Aorta (tissue), 5 donors: ENCODE results near the gene CUBN. TPM values are rescaled to one million over a fixed set of nuclear protein-coding genes. Genes with fewer than 3 reads are reported as not detected.
A peak's percentile ranks its signal among the peaks of the same experiment; 100 is the strongest.

Experiments
- ATAC-seq: fragments of 200-7000 bp; cut with Tn5 transposase; one replicate; pipeline ENCODE4 v1.9.1; 2022; ENCODE audit warnings: moderate library complexity; ENCODE audit not compliant: low FRiP score
- DNase-seq, 2 donors: peaks; one replicate each; pipeline ENCODE4 v3.0.0-alpha.2; 2020
- H3K27ac ChIP-seq, 2 donors: one replicate each; pipeline ENCODE4 v1.5.1; 2013; ENCODE audit warnings: low read length in 2 of 2, mild to moderate bottlenecking in 2 of 2, moderate library complexity in 2 of 2, control low read depth in 1 of 2, inconsistent platforms in 1 of 2, low read depth in 1 of 2
- H3K27me3 ChIP-seq, 2 donors: one replicate each; pipeline ENCODE4 v1.6.1; 2013; ENCODE audit warnings: control low read depth in 1 of 2, low read length in 1 of 2, mild to moderate bottlenecking in 1 of 2, moderate library complexity in 1 of 2; ENCODE audit not compliant: insufficient read depth in 2 of 2, control insufficient read depth in 1 of 2
- H3K36me3 ChIP-seq, 2 donors: one replicate each; pipeline ENCODE4 v1.6.1; 2013; ENCODE audit warnings: control low read depth in 1 of 2, low read length in 1 of 2, mild to moderate bottlenecking in 1 of 2; ENCODE audit not compliant: insufficient read depth in 2 of 2, control insufficient read depth in 1 of 2
- H3K4me1 ChIP-seq, 2 donors: one replicate each; pipeline ENCODE4 v1.6.1; 2013; ENCODE audit warnings: low read length in 2 of 2, control low read depth in 1 of 2, mild to moderate bottlenecking in 1 of 2, moderate library complexity in 1 of 2; ENCODE audit not compliant: insufficient read depth in 2 of 2, control insufficient read depth in 1 of 2
- H3K4me3 ChIP-seq, 2 donors: one replicate each; pipeline ENCODE4 v1.5.1; 2013; ENCODE audit warnings: low read length in 2 of 2, control low read depth in 1 of 2, mild to moderate bottlenecking in 1 of 2
- H3K9me3 ChIP-seq: one replicate; pipeline ENCODE4 v1.6.1; 2013; ENCODE audit warnings: mild to moderate bottlenecking, low read length; ENCODE audit not compliant: control insufficient read depth
- WGBS, 2 donors: extraction: QIAGEN DNeasy Blood & Tissue Kit; methylation state at CpG; one replicate each; pipeline ENCODE4 v1.1.7; 2013; 5-methylcytosine and 5-hydroxymethylcytosine counted together
- intact Hi-C, 2 donors: fragments of 100-400 bp; cut with DNase I; formaldehyde crosslinking; loops; one replicate each; pipeline versions ENCODE4 v1.14.2 to v1.15.0; 2022
- polyA plus RNA-seq, 2 donors: library from polyadenylated mRNA; stranded (reverse); fragments of 200-250 nt; gene quantifications; one replicate each; pipeline ENCODE4 v1.2.3, GENCODE V29; 2013
- total RNA-seq, 2 donors: library from RNA; stranded (reverse); fragmentation: NEBNext Ultra II Directional; extraction: Animal tissue kit (Norgen Biotek cat#: 25700); gene quantifications; one replicate each; pipeline ENCODE4 v1.2.1, GENCODE V29; 2021
- donor health status: healthy with polysubstance abuse.
- donor health status: Bipolar disorder and iron deficiency.
- donor health status: DM: no; HTN: no; CAD: no.
- donor health status: DM: no; HTN: no; CAD: no.
- donor health status: DM: yes; HTN: yes; CAD: no.

CUBN gene
- total and polyA plus RNA-seq, 4 donors = 0.13 to 5.2 (median 2.6) TPM

DNA sequence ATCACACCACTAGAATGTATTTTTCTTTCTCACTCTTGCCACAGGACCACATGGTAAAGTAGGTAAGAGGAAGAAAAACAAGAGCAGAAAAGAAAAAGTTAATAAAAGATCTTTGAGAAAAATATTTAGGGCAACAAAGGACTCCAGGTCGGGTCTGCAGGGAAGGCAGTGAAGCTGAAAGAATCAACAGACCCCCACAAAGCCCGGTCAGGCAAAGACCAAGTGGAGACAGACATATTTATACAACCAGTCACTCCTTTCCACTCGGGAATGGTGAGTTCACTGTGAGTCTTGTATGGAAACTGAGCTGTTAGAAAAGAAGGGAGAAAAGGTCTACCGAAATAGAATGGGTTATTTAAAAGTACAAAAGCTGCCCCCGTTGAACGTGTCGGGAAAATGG lies 340.4 kb downstream of the CUBN start:
- Histone ChIP-seq H3K36me3 (no peaks in the 10 kb centered on the region), H3K9me3 (no peaks in the 10 kb centered on the region), H3K4me1 (no peaks in the 10 kb centered on the region), H3K27ac (peak overlapping the region in 1 of 2 donors; percentile 10), H3K4me3 (no peak overlapping the region), H3K27me3 (no peaks in the 10 kb centered on the region)
- DNase-seq (no peak), ATAC-seq (no peak)
- intact Hi-C loops = no loop called here
- WGBS, 2 donors = 12 to 41% methylated on average over 7 of the region's 7 CpGs

GRCh38 chr10:16788778-16789177 lies 340.8 kb downstream of the CUBN start:
- intact Hi-C loops = no loop called here
- Histone ChIP-seq H3K9me3 (no peaks in the 10 kb centered on the region), H3K27ac (peak overlapping the region in 1 of 2 donors; percentile 10), H3K27me3 (no peaks in the 10 kb centered on the region), H3K4me3 (no peak overlapping the region), H3K4me1 (no peaks in the 10 kb centered on the region), H3K36me3 (no peaks in the 10 kb centered on the region)
- 63 to 82% methylated on average over 3 of the region's 3 CpGs for WGBS, 2 donors
- no peak for DNase-seq
- no peak for ATAC-seq

- DNase-seq (no peak), ATAC-seq (no peak)
- intact Hi-C loops = no loop called here
- WGBS, 2 donors = 91 to 94% methylated on average over 6 of the region's 6 CpGs
- no peaks in the 10 kb centered on the region for H3K27me3 ChIP-seq
- H3K4me3 ChIP-seq = no peak overlapping the region
- no peaks in the 10 kb centered on the region for H3K36me3 ChIP-seq
- H3K4me1 ChIP-seq = no peaks in the 10 kb centered on the region
- no peaks in the 10 kb centered on the region for H3K9me3 ChIP-seq
- H3K27ac ChIP-seq = no peak overlapping the region
Measured at GRCh38 chr10:16788125-16788524, 341.5 kb downstream of the CUBN start.

DNA sequence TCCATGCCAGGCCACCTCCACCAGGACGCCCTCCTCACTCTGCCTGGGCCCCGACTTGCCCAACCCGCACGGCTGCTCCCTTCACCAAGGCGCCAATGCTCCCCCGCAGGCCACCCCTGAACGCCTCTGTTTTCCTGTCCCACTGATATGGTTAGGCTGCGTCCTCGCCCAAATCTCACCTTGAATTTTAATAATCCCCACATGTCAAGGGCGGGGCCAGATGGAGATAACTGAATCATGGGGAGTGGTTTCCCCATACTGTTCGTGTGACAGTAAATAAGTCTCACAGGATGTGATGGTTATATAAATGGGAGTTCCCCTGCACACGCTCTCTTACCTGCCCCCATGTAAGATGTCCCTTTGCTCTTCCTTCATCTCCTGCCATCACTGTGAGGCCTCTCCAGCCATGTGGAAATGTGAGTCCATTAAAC lies 342.2 kb downstream of the CUBN start:
- Histone ChIP-seq H3K36me3 (no peaks in the 10 kb centered on the region), H3K4me1 (no peaks in the 10 kb centered on the region), H3K27me3 (no peaks in the 10 kb centered on the region), H3K27ac (no peak overlapping the region), H3K9me3 (no peaks in the 10 kb centered on the region), H3K4me3 (no peak overlapping the region)
- intact Hi-C loops = no loop called here
- 96% methylated on average over 12 of the region's 12 CpGs for WGBS, 2 donors
- no peak for DNase-seq
- no peak for ATAC-seq

DNA sequence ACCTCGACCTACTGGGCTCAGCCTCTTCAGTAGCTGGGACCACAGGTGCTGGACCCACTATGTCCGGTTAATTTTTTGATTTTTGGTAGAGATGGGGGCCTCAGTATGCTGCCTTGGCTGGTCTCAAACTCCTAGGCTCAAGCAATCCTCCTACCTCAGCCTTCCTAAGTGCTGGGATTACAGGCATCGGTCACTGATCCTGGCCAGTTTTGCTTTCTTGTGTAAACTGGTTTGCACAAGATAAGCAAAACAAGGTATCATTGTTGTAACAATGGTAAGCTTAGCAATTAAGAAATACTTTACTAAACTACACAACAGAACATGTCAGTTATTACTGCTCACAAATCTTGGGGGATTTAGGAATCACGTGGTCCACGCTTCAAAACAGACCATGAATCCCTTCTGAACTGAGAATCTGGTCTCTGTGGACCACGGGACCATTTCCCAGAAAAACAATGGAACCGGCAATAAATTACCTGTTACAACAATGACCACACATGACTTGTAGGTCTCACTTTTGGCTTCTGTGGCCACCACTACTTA lies 349.2 kb downstream of the CUBN start:
- Histone ChIP-seq H3K27me3 (no peaks in the 10 kb centered on the region), H3K36me3 (peaks cover 0 to 5% of the 10 kb centered on the region in 2 donors), H3K27ac (no peak overlapping the region), H3K4me3 (no peak overlapping the region), H3K9me3 (no peaks in the 10 kb centered on the region), H3K4me1 (peaks cover 0 to 5% of the 10 kb centered on the region in 2 donors)
- ATAC-seq (no peak), DNase-seq (no peak)
- intact Hi-C loops = no loop called here
- WGBS, 2 donors = 59 to 69% methylated on average over 7 of the region's 7 CpGs

DNA sequence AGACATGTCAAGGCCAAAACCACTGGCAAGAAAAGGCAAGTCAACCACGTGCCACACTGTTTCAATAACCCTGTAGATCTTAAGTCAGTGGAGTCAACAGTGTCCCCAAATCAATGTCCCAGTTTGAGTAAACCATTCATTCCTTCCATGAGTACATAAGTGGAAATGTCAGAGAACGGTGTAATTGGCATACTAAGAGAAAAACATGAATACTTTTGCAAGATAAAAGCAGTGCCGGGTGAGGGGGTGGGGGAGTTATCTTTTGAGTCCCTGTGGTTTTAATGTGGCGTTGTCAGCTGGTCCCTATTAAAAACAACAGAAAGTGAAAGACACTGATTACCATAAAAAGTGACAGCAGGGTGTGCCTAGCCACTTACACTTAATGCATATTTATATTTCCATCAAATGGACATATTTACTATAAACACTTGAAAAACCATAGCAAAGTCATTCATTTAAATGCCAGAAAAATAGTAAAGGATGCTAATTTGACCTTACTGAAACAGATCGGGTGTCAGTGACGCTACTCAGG lies 350.2 kb downstream of the CUBN start:
- Histone ChIP-seq H3K27me3 (no peaks in the 10 kb centered on the region), H3K4me1 (peaks cover 0 to 5% of the 10 kb centered on the region in 2 donors), H3K9me3 (no peaks in the 10 kb centered on the region), H3K27ac (no peak overlapping the region), H3K36me3 (peaks cover 0 to 5% of the 10 kb centered on the region in 2 donors), H3K4me3 (no peak overlapping the region)
- DNase-seq (no peak), ATAC-seq (no peak)
- intact Hi-C loops = loop anchor here (5.0 to 10.0 kb wide), 3 partner anchors 345 to 877 kb away; partner anchors contain the start of gene PTER (in 1 of the 2)
- WGBS, 2 donors = 47 to 53% methylated on average over 6 of the region's 6 CpGs

DNA sequence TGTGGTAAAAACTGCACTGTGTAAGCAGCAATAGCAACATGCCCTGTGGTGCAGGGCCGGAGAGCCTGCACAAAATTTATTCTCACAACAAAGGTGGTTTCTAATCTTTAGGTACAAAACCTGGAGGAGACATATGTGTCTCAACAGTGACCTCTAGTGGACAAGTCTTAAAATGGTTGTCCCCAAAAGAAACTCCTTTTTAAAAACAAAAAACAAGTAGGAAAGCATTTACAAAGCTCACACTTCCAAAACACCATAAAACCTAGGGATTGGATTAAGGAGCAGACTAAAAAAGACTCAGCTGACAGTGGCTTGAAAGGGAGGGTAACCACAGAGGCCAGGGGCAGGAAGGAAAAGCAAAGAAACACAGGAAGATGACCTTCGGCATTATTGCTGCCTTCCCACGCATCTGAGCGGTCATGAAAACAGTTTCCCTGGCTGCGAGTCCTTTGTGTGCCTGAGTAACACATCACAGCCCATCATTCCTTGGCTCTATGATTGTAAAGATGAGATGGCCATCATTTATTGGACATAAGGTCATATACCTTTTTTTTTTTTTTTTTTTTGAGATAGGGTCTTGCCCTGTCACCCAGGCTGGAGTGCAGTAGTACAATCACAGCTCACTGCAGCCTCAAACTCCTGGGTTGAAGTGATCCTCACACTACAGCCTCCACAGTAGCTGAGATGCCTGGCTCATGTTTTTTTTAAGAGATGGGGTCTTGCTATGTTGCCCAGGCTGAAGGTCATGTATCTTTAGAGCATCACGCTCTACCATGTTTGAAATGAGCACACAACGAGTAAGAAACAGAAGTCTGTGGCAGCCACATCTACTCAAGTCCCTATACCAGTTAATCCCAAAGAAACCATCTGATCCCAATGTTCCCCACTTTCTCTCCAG lies 351.9 kb downstream of the CUBN start:
- WGBS, 2 donors = 55 to 62% methylated on average over 7 of the region's 7 CpGs
- ATAC-seq = peak; percentile 64
- intact Hi-C loops = loop anchor here (5.0 to 10.0 kb wide), 3 partner anchors 343 to 875 kb away; partner anchors contain the start of gene PTER (in 1 of the 2)
- Histone ChIP-seq H3K27me3 (no peaks in the 10 kb centered on the region), H3K9me3 (no peaks in the 10 kb centered on the region), H3K27ac (peak overlapping the region in 1 of 2 donors; percentile 57), H3K4me3 (no peak overlapping the region), H3K36me3 (peaks cover 0 to 5% of the 10 kb centered on the region in 2 donors), H3K4me1 (peaks cover 0 to 5% of the 10 kb centered on the region in 2 donors)
- no peak for DNase-seq

DNA sequence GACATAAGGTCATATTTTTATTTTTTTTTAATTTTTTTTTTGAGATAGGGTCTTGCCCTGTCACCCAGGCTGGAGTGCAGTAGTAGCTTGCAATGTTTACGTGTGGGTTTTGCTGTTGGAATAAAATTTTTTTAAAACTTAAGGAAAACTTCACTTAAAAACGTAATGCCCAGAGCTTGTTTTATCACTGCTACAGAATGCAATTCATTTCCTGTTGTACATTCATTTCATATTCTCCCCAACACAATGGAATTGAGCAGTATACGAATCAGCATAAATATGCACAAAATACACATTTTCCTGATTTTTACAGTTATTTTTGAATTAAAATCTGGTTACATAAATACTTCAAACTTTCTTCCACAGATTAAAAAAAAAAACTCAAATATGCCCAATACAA lies 352.7 kb downstream of the CUBN start:
- WGBS, 2 donors = 36 to 52% methylated on average over 3 of the region's 3 CpGs
- Histone ChIP-seq H3K9me3 (no peaks in the 10 kb centered on the region), H3K27me3 (no peaks in the 10 kb centered on the region), H3K36me3 (peaks cover 0 to 5% of the 10 kb centered on the region in 2 donors), H3K4me3 (no peak overlapping the region), H3K4me1 (peaks cover 0 to 3% of the 10 kb centered on the region in 2 donors), H3K27ac (no peak overlapping the region)
- ATAC-seq (no peak), DNase-seq (no peak)
- intact Hi-C loops = loop anchor here (5.0 to 10.0 kb wide), 3 partner anchors 342 to 875 kb away; partner anchors contain the start of gene PTER (in 1 of the 2)
